GM12878 (cell line): ENCODE measurements around the gene ANKRD11.

Experiments used
- BHLHE40 ChIP-seq, 2 experiments: fragments of 450-650 bp in 1 of 2; IDR thresholded peaks; 2 replicates each; pipeline ENCODE4 v1.6.1; 2011 to 2017; ENCODE audit warnings: low read depth in 2 of 2, borderline replicate concordance in 1 of 2, improper control_type of control experiment in 1 of 2, low read length in 1 of 2, mild to moderate bottlenecking in 1 of 2
- CBX5 ChIP-seq: sonication (generic); IDR thresholded peaks from 2 replicates; pipeline ENCODE4 v1.6.1; 2016; ENCODE audit warnings: low read depth, moderate library complexity, mild to moderate bottlenecking, inconsistent platforms
- CEBPB ChIP-seq, 2 experiments: fragments of 150-350 bp in 1 of 2; IDR thresholded peaks; 2 replicates each; pipeline ENCODE4 v1.6.1; 2012 to 2014; ENCODE audit warnings: low read depth in 2 of 2, low read length in 2 of 2, borderline replicate concordance in 1 of 2, inconsistent platforms in 1 of 2
- CREB1 ChIP-seq: IDR thresholded peaks from 2 replicates; pipeline ENCODE4 v1.6.1; 2012; ENCODE audit warnings: low read depth, mild to moderate bottlenecking, inconsistent platforms
- CTCF ChIP-seq, 3 experiments: IDR thresholded peaks in 2 of 3; conservative IDR thresholded peaks in 1 of 3; 2 replicates each; pipeline ENCODE4 v1.5.1; 2011; ENCODE audit warnings: low read depth in 3 of 3, low read length in 3 of 3, mild to moderate bottlenecking in 3 of 3, control low read depth in 2 of 3, moderate library complexity in 2 of 3, inconsistent platforms in 1 of 3, mixed read lengths in 1 of 3; ENCODE audit not compliant: control insufficient read depth in 2 of 3, insufficient read depth in 1 of 3; ENCODE audit errors: extremely low read depth in 1 of 3
- EZH2 ChIP-seq: IDR thresholded peaks from 2 replicates; pipeline ENCODE4 v1.6.1; 2012; ENCODE audit warnings: low read depth, mild to moderate bottlenecking, control low read depth, inconsistent platforms, low read length, borderline replicate concordance; ENCODE audit not compliant: control insufficient read depth
- GABPA ChIP-seq: IDR thresholded peaks from 2 replicates; pipeline ENCODE4 v1.6.1; 2014; ENCODE audit warnings: antibody characterized with exemption, low read depth, mild to moderate bottlenecking, inconsistent platforms
- POLR2A ChIP-seq: IDR thresholded peaks from 2 replicates; pipeline ENCODE4 v1.6.1; 2011; ENCODE audit warnings: low read depth, mild to moderate bottlenecking, low read length
- PRDM15 ChIP-seq: fragments of 450-650 bp; formaldehyde crosslinking; IDR thresholded peaks from 2 replicates; pipeline ENCODE4 v1.4.0; 2020; ENCODE audit warnings: mild to moderate bottlenecking, moderate library complexity
- RBBP5 ChIP-seq: fragments of 200-600 bp; sonication (generic); conservative IDR thresholded peaks from 2 replicates; pipeline ENCODE4 v1.6.1; 2016
- SIN3A ChIP-seq: IDR thresholded peaks from 2 replicates; pipeline ENCODE4 v1.6.1; 2012; ENCODE audit warnings: low read depth, low read length, improper control_type of control experiment
- SRF ChIP-seq, 2 experiments: IDR thresholded peaks; 2 replicates each; pipeline ENCODE4 v1.6.1; 2011; ENCODE audit warnings: low read depth in 2 of 2, low read length in 2 of 2, mild to moderate bottlenecking in 1 of 2, moderate library complexity in 1 of 2
- ZBTB11 ChIP-seq: fragments of 450-650 bp; formaldehyde crosslinking; IDR thresholded peaks from 2 replicates; pipeline ENCODE4 v1.5.0; 2022; ENCODE audit warnings: mild to moderate bottlenecking, missing genetic modification characterization
- ZNF274 ChIP-seq: IDR thresholded peaks from one replicate; pipeline ENCODE4 v1.8.0; 2011; ENCODE audit not compliant: insufficient read length, insufficient read depth

DNA sequence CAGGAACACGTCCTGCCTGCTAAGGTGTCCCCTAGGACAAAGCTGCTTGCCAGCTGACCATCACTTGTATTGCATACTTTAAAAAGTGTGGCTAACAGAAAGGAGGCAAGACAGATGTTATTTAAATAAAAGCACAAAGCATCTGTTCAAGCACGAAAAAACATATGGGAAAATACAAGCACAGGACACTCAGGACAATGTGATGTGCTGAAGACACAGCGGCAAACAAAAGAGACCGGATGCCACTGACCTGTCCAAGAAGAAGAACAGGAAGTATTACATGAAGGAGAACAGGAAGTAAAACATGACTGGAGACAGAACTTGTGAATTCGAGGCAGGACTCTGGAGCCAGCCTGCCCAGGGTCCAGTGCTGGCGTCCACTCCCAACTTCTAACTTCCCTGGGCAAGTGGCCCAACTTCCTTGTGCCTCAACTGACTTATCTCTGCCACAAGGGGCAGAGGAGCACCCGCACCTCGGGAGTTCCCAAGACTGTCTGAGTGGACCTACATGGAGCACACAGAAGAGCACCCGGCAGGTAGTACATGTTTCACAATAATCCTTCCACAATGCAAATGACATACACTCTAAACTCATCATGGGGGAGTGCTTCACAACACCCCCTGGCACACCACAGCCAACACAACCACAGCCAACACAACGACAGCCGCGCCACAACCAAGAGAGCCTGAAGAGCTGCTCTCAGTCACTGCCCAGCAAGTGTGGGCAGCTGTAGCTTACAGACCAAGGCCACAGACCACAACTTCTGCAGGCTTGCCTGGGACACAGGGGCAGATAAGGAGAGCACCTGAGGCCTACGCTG, 36.6 kb downstream of the ANKRD11 start:
- no peak for TF ChIP-seq CTCF (IDR thresholded peaks at IDR 0.05 in 2 of 3, conservative IDR thresholded peaks at IDR 0.05 in 1 of 3; ENCODE audit: control insufficient read depth in 2 of 3, extremely low read depth in 1 of 3, insufficient read depth in 1 of 3, low read depth in 3 of 3, low read length in 3 of 3)
- TF ChIP-seq SIN3A: no peak
- no peak for TF ChIP-seq SRF (IDR thresholded peaks at IDR 0.05; ENCODE audit: low read depth in 2 of 2, low read length in 2 of 2)
- TF ChIP-seq GABPA: no peak
- no peak for TF ChIP-seq CEBPB (IDR thresholded peaks at IDR 0.05; ENCODE audit: borderline replicate concordance in 1 of 2, low read depth in 2 of 2, low read length in 2 of 2)
- no peak for TF ChIP-seq CBX5
- TF ChIP-seq ZNF274: no peak
- TF ChIP-seq CREB1: no peak
- TF ChIP-seq RBBP5: no peak
- no peak for TF ChIP-seq BHLHE40 (IDR thresholded peaks at IDR 0.05; ENCODE audit: borderline replicate concordance in 1 of 2, low read depth in 2 of 2, low read length in 1 of 2)
- TF ChIP-seq EZH2: no peak
- TF ChIP-seq POLR2A: no peak
- TF ChIP-seq PRDM15: no peak
- TF ChIP-seq ZBTB11: no peak
